Measurements from ENCODE around the gene DRD1. TPM values are rescaled to one million over a fixed set of nuclear protein-coding genes. Genes with fewer than 3 reads are reported as not detected.

DRD1 gene
- total and polyA plus RNA-seq, 2 experiments from 2014 or later: 0.11 to 0.14 TPM

DNA sequence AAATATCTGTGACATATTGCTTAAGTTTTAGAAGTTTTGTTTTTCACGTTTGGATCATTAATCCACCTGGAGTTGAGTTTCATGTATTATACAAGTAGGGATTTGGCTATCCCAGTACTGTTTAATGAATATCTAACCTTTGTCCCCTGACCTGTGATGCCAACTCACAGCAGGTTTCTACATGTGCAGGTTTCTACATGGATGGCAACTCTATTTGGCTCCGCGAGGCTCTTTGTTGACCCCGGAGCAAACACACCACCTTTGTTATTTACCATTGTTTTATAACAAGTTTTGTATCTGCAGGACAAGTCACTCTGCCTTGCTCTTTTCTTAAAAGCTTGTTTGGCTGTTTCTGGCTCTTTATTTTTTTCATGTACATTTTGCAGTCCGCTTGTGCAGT is 33.5 kb upstream of the DRD1 start:
- Mint-ChIP-seq H3K27ac (no peak overlapping the region), H3K4me3 (peak overlapping the region; percentile 79), H3K4me1 (peaks cover 27% of the 10 kb centered on the region), H3K36me3 (ENCODE audit: low read depth) (peaks cover 25% of the 10 kb centered on the region), H3K9me3 (no peaks in the 10 kb centered on the region), H3K27me3 (ENCODE audit: insufficient read depth, low read depth, poor library complexity) (peaks cover 16% of the 10 kb centered on the region)
- Histone ChIP-seq H3K36me3 (ENCODE audit: insufficient read depth) (no peaks in the 10 kb centered on the region), H3K4me3 (peak overlapping the region; percentile 94), H3K27ac (ENCODE audit: low read depth) (no peak overlapping the region), H3K27me3 (ENCODE audit: insufficient read depth) (peaks cover 26% of the 10 kb centered on the region), H3K4me2 (peak overlapping the region; percentile 98), H2AFZ (no peak overlapping the region), H3K4me1 (ENCODE audit: insufficient read depth) (peaks cover 17% of the 10 kb centered on the region), H3F3A (replicated peaks; ENCODE audit: low read depth) (no peaks in the 10 kb centered on the region), H3K79me2 (replicated peaks; ENCODE audit: insufficient read depth) (peaks cover 35% of the 10 kb centered on the region), H3K9me2 (ENCODE audit: insufficient read depth) (no peaks in the 10 kb centered on the region), H4K20me1 (replicated peaks; ENCODE audit: insufficient read depth) (peaks cover 28% of the 10 kb centered on the region)
- DNase-seq (ENCODE audit: low spot score) (no peak), ATAC-seq (no peak)
- TF ChIP-seq STAT1 (IDR thresholded peaks at IDR 0.05; ENCODE audit: unreplicated experiment): no peak
- TF ChIP-seq, protein P1, sequence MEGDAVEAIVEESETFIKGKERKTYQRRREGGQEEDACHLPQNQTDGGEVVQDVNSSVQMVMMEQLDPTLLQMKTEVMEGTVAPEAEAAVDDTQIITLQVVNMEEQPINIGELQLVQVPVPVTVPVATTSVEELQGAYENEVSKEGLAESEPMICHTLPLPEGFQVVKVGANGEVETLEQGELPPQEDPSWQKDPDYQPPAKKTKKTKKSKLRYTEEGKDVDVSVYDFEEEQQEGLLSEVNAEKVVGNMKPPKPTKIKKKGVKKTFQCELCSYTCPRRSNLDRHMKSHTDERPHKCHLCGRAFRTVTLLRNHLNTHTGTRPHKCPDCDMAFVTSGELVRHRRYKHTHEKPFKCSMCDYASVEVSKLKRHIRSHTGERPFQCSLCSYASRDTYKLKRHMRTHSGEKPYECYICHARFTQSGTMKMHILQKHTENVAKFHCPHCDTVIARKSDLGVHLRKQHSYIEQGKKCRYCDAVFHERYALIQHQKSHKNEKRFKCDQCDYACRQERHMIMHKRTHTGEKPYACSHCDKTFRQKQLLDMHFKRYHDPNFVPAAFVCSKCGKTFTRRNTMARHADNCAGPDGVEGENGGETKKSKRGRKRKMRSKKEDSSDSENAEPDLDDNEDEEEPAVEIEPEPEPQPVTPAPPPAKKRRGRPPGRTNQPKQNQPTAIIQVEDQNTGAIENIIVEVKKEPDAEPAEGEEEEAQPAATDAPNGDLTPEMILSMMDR (conservative IDR thresholded peaks at IDR 0.05; ENCODE audit: low read depth in 2 of 2): no peak
- no peak for TF ChIP-seq EZH2phosphoT487 (IDR thresholded peaks at IDR 0.05; ENCODE audit: unreplicated experiment)
- no peak for TF ChIP-seq CREB1 (CRISPR knock-in tag; IDR thresholded peaks at IDR 0.05; ENCODE audit: low read depth)
- TF ChIP-seq ZNF331 (CRISPR knock-in tag; IDR thresholded peaks at IDR 0.05; ENCODE audit: low read depth): no peak
- TF ChIP-seq, protein P2, sequence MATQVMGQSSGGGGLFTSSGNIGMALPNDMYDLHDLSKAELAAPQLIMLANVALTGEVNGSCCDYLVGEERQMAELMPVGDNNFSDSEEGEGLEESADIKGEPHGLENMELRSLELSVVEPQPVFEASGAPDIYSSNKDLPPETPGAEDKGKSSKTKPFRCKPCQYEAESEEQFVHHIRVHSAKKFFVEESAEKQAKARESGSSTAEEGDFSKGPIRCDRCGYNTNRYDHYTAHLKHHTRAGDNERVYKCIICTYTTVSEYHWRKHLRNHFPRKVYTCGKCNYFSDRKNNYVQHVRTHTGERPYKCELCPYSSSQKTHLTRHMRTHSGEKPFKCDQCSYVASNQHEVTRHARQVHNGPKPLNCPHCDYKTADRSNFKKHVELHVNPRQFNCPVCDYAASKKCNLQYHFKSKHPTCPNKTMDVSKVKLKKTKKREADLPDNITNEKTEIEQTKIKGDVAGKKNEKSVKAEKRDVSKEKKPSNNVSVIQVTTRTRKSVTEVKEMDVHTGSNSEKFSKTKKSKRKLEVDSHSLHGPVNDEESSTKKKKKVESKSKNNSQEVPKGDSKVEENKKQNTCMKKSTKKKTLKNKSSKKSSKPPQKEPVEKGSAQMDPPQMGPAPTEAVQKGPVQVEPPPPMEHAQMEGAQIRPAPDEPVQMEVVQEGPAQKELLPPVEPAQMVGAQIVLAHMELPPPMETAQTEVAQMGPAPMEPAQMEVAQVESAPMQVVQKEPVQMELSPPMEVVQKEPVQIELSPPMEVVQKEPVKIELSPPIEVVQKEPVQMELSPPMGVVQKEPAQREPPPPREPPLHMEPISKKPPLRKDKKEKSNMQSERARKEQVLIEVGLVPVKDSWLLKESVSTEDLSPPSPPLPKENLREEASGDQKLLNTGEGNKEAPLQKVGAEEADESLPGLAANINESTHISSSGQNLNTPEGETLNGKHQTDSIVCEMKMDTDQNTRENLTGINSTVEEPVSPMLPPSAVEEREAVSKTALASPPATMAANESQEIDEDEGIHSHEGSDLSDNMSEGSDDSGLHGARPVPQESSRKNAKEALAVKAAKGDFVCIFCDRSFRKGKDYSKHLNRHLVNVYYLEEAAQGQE (IDR thresholded peaks at IDR 0.05; ENCODE audit: unreplicated experiment): no peak
- no peak for TF ChIP-seq ZNF114 (CRISPR knock-in tag; IDR thresholded peaks at IDR 0.05)
- TF ChIP-seq NANOG (IDR thresholded peaks at IDR 0.05; ENCODE audit: borderline replicate concordance): no peak
- TF ChIP-seq, protein P3, sequence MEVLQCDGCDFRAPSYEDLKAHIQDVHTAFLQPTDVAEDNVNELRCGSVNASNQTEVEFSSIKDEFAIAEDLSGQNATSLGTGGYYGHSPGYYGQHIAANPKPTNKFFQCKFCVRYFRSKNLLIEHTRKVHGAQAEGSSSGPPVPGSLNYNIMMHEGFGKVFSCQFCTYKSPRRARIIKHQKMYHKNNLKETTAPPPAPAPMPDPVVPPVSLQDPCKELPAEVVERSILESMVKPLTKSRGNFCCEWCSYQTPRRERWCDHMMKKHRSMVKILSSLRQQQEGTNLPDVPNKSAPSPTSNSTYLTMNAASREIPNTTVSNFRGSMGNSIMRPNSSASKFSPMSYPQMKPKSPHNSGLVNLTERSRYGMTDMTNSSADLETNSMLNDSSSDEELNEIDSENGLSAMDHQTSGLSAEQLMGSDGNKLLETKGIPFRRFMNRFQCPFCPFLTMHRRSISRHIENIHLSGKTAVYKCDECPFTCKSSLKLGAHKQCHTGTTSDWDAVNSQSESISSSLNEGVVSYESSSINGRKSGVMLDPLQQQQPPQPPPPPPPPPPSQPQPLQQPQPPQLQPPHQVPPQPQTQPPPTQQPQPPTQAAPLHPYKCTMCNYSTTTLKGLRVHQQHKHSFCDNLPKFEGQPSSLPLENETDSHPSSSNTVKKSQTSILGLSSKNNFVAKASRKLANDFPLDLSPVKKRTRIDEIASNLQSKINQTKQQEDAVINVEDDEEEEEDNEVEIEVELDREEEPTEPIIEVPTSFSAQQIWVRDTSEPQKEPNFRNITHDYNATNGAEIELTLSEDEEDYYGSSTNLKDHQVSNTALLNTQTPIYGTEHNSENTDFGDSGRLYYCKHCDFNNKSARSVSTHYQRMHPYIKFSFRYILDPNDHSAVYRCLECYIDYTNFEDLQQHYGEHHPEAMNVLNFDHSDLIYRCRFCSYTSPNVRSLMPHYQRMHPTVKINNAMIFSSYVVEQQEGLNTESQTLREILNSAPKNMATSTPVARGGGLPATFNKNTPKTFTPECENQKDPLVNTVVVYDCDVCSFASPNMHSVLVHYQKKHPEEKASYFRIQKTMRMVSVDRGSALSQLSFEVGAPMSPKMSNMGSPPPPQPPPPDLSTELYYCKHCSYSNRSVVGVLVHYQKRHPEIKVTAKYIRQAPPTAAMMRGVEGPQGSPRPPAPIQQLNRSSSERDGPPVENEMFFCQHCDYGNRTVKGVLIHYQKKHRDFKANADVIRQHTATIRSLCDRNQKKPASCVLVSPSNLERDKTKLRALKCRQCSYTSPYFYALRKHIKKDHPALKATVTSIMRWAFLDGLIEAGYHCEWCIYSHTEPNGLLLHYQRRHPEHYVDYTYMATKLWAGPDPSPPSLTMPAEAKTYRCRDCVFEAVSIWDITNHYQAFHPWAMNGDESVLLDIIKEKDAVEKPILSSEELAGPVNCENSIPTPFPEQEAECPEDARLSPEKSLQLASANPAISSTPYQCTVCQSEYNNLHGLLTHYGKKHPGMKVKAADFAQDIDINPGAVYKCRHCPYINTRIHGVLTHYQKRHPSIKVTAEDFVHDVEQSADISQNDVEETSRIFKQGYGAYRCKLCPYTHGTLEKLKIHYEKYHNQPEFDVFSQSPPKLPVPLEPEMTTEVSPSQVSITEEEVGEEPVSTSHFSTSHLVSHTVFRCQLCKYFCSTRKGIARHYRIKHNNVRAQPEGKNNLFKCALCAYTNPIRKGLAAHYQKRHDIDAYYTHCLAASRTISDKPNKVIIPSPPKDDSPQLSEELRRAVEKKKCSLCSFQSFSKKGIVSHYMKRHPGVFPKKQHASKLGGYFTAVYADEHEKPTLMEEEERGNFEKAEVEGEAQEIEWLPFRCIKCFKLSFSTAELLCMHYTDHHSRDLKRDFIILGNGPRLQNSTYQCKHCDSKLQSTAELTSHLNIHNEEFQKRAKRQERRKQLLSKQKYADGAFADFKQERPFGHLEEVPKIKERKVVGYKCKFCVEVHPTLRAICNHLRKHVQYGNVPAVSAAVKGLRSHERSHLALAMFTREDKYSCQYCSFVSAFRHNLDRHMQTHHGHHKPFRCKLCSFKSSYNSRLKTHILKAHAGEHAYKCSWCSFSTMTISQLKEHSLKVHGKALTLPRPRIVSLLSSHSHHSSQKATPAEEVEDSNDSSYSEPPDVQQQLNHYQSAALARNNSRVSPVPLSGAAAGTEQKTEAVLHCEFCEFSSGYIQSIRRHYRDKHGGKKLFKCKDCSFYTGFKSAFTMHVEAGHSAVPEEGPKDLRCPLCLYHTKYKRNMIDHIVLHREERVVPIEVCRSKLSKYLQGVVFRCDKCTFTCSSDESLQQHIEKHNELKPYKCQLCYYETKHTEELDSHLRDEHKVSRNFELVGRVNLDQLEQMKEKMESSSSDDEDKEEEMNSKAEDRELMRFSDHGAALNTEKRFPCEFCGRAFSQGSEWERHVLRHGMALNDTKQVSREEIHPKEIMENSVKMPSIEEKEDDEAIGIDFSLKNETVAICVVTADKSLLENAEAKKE (CRISPR knock-in tag; IDR thresholded peaks at IDR 0.05): no peak
- no peak for TF ChIP-seq POLR2AphosphoS5 (IDR thresholded peaks at IDR 0.05; ENCODE audit: low read depth)
- TF ChIP-seq, protein P4, sequence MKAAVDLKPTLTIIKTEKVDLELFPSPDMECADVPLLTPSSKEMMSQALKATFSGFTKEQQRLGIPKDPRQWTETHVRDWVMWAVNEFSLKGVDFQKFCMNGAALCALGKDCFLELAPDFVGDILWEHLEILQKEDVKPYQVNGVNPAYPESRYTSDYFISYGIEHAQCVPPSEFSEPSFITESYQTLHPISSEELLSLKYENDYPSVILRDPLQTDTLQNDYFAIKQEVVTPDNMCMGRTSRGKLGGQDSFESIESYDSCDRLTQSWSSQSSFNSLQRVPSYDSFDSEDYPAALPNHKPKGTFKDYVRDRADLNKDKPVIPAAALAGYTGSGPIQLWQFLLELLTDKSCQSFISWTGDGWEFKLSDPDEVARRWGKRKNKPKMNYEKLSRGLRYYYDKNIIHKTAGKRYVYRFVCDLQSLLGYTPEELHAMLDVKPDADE (IDR thresholded peaks at IDR 0.05): no peak
- TF ChIP-seq EZH2 (IDR thresholded peaks at IDR 0.05; ENCODE audit: low read depth, unreplicated experiment): no peak
